ENCODE data around the gene SASH1. TPM values are rescaled to one million over a fixed set of nuclear protein-coding genes. Genes with fewer than 3 reads are reported as not detected.

SASH1 gene
- total RNA-seq, 1 donor from 2014 or later, result 0.41 TPM

DNA sequence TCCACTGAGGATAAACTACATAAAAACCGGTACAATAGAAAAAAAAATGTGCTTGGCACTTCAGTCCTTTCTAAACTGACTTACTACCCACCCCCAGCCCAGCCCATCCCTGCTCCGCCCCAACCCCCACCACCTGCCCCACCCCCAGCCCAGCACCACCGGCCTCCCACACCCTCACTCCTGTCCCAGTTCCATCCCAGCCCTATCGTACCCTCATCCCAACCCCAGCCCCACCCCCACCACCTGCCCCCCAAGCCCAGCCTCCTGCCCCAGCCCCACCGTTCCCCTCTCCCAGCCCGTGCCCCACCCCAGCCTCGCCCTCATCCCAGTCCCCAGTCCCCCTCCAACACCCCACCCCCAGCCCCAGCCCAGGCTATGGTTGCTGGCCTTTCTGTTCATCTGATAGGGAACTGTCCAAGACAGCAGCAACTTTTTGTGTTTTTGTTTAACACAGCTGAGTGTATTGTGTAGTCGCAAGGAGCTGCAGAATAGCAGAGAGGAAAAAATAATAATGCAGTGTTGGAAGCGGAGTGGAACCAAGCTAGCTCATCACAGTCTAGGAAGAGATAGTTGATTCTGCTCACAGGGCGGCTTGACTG, 61.9 kb downstream of the SASH1 start:
- intact Hi-C loops (cut with micrococcal nuclease), result no loop called here

DNA sequence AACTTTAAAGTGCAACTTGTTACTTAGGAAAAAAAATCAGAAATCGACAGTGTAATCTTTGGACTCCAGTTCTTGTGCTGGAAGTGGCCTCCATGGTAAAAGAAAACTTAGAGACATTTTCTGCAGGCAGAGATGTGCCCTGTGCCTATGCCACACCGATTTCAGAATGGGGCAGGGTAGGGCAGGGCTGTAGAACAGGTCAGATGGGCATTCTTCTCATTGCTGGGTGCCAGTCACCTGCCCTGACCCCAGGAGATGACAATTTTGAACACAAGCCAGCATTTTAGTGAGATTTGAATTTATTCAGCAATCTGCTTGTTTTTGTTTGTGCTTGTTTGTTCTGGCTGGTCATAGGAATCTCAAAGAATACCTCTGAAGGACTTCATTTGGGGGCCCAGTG, 63.3 kb downstream of the SASH1 start:
- intact Hi-C loops (cut with micrococcal nuclease), result no loop called here

DNA sequence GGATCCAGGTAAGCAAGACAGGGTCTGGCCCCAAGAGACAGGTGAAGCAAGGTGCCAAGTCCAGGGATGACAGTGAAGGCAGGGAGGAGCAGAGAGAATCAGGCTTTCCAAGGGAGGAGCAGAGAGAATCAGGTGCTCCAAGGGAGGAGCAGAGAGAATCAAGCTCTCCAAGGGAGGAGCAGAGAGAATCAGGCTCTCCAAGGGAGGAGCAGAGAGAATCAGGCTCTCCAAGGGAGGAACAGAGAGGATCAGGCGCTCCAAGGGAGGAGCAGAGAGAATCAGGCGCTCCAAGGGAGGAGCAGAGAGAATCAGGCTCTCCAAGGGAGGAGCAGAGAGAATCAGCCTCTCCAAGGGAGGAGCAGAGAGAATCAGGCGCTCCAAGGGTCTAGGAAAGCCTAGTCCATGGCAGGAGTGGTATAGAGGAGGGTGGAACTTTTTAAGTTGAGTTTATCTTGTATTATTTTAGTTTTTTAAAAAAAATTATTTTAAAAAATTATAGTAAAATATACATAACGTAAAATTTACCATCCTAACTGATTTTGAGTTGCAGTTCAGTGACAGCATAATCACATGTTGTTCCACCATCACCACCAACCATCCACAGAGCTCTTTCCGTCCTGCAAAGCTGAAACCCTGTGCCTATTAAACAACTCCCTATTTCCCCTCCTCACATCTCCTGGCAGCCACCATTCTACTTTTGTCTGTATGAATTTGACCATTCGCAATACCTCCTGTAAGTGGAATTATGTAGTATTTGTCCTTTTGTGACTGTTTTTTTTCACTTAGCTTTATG, 64.1 kb downstream of the SASH1 start:
- intact Hi-C loops (cut with micrococcal nuclease), result no loop called here

DNA sequence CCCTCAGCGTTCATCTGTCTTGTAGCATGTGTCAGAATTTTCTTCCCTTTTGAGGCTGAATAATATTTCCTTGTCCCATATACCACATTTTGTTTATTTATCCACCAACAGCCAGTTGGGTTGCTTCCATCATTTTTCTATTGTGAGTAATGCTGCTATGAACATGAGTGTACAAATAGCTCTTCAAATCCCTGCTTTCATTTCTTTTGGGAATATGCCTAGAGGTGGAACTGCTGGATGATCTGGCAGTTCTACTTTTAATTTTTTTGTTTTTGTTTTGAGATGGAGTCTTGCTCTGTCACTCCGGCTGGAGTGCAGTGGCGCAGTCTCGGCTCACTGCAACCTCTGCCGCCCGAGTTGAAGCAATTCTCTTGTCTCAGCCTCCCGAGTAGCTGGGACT, 64.7 kb downstream of the SASH1 start:
- intact Hi-C loops (cut with micrococcal nuclease), result no loop called here

DNA sequence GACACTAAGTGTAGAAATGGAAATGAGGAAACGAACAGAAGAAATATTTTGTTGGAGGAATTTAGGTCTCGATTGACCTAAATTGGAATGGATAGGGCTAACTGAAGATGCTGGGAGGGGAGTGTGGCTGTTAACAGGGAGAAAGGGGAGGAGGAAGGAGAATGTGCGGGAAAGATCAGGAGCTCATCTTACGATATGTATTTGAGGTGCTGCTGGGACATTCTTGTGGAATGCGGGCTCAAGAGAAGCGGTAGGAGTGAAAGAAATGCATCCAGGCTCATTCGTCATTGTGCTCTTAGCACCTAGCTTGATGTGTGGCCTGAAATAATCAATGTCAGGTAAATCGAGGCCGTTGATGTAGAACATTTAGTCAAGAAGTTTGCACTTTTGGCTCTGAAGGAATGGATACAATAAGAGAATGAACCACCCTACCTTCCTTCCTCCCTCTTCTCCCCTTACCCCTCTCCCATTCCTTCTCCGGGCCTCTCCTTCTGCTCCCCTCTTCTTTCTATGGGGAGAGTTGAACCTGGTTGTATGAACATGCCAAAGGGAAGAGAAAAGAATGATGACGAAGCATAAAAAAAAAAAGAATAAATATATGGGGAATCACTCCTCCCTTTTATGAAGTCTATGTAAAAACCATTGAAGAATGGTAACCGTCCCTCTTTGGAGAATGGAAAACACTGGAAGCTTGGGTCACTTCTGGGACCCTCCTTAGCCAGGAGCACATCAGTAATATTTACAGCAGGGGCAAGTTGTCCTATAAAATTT, 70.9 kb downstream of the SASH1 start:
- intact Hi-C loops (cut with micrococcal nuclease), result no loop called here

DNA sequence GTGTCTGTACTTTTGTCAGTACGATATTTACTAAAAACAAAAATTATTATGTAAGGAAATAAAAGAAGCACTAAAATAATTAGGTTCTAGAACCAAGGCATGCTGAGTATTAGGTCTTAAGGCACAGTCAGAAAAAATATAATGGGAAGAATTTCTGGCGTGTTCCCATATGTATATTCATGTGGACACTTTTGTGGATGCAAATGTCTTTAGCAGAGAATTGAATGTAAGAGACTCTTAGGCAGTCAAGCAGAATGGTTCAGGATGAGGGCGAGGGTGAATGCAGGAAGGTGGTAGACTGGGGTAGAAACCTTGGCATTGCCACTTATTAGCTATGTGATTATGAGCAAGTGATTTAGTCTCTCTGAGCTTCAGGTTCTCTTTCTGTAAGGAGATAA, 71.5 kb downstream of the SASH1 start:
- intact Hi-C loops (cut with micrococcal nuclease), result no loop called here

DNA sequence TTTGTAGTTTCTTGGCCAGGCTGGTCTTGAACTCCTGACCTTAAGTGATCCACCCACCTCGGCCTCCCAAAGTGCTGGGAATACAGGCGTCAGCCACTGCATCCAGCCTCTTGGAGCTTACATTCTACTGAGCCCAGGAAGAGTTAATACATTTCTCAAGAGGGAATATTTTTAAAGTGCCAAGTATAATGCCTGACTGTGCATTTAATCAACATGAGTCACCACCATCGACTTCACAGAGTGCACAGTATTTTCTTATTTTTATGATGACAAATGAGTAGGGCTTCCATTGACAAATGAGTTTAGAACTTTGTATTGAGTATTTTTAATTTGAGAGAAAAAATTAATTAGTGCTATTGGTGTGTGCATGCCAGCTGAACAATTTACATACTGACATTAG, 72.2 kb downstream of the SASH1 start:
- intact Hi-C loops (cut with micrococcal nuclease), result no loop called here

DNA sequence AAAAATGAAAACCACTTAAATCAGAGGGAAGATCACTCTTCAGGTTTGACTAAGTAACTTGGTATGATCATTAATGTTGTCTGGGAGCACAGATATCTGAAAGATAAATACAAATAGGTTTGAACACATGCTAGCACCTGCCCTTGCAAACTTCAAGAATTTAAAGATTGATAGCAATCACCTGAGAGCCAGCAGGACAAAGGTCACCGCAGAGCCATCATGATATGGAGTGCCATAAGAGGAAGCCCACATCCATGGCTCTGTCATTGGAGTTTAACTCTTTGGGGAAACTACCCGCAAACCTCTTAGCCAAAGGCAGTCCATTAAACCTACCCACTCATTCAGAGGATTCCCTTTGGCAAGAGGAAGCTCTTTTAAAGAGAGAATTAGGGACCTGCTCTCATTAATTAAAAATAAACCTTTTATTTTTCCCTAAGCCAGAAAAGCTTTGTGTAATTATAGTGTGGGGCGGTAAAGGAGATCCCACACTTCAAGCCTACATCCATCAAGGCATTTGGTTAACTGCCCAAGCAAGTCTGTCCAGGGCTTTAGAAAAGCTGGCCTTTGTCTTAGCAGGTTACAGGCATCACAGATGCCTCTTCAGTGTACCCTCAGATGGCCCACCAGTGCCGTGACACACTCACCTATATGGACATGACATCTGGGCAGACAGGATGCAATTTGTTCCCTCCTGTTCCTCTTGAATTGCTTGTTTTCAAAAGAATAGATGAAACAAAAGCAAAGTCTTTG, 73.0 kb downstream of the SASH1 start:
- intact Hi-C loops (cut with micrococcal nuclease), result no loop called here

DNA sequence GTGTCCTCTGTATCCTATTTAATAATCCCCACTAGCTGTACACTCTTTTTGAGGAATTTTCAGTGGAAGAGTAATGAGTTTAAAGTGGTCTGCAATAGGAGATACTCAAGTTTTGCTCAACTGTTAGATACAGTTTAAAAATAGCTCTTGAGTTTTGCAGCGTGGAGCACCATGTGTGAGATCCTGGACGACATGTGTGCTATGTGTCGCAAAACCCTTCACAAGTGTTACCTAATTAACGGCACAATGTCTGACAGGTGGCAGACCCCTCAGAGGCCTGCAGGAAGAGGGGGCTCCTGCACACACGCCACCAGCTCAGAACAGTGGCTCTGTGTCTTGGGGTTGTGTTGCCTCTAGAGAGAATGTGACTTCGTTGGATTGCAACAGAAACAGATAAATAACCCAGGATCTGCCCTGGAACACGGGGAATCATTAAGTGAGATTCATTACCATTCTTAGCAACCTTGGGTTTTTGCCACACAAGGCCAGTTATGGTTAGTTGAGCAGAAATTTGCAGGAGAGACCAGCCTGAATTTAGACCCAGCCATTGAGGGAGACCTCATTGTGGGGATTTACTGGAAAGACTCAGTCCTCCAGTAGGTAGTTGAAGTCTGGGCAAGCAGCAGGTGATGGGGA, 73.8 kb downstream of the SASH1 start:
- intact Hi-C loops (cut with micrococcal nuclease), result no loop called here

DNA sequence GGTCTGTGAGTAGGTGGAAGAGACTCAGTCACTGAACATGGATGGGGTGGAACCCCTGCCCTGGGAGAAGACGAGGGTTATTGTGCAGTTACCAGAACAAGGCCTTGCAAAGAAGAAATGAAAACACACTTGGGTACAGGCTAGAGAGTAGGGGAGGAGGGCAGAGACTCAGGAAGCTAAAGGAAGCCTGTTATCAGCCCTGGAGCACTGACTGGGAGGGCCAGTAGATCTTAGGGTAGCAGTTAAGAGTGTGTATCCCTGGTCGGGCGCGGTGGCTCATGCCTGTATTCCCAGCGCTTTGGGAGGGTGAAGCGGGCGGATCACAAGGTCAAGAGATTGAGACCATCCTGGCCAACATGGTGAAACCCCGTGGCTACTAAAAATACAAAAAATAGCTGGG, 74.4 kb downstream of the SASH1 start:
- intact Hi-C loops (cut with micrococcal nuclease), result no loop called here

DNA sequence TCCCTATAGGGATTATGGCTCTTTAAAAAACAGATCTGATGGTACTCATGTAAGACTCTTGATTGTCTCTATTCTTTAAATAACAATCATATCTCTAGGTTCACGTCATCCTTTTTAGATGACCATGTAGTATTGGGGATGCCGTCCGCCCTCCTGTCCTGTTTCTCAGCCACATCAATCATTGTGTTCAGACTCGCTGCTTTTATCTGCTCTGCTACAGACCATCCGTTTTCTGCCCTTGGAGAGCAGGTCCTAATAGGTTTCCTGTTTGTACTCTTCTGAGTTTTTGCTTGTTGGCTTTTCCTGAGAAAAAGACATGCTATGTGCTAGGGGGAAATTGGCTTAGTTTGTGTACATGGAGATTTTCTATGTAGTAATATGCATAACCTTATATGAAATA, 76.8 kb downstream of the SASH1 start:
- intact Hi-C loops (cut with micrococcal nuclease), result no loop called here

DNA sequence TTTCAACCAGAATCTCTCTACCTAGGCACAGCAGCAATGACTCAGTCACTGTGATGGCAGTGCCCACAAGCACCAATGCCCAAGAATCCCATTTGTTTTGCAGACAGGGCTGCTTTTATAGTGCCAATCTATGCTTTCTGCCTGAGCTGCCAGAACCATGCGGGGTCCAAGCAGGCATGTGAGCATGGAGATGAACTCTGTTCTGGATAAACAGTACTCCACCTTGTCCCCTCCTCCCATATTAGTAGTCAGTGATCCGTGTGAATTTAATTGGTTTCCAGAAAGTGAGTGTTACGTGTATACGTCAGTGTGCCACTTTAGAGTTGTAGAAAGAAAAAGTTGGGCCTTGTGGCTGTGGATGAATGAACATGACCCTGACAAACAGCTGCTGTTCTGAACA, 79.4 kb downstream of the SASH1 start:
- intact Hi-C loops (cut with micrococcal nuclease), result no loop called here

DNA sequence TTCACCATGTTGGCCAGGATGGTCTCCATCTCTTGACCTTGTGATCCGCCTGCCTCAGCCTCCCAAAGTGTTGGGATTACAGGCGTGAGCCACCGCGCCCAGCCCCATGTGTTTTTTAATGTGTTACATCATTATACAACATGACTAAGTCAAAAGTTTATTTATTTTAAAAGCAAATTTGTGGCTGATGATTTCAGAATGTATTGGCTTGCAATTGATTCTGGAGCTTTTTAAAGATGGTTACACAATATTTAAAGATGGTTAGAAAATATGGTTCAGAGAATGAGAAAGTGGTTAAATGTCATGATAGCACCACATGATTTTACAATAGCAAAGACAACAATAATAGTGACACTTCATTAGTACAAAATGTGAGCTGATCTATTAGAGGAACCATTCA, 80.5 kb downstream of the SASH1 start:
- intact Hi-C loops (cut with micrococcal nuclease), result no loop called here

DNA sequence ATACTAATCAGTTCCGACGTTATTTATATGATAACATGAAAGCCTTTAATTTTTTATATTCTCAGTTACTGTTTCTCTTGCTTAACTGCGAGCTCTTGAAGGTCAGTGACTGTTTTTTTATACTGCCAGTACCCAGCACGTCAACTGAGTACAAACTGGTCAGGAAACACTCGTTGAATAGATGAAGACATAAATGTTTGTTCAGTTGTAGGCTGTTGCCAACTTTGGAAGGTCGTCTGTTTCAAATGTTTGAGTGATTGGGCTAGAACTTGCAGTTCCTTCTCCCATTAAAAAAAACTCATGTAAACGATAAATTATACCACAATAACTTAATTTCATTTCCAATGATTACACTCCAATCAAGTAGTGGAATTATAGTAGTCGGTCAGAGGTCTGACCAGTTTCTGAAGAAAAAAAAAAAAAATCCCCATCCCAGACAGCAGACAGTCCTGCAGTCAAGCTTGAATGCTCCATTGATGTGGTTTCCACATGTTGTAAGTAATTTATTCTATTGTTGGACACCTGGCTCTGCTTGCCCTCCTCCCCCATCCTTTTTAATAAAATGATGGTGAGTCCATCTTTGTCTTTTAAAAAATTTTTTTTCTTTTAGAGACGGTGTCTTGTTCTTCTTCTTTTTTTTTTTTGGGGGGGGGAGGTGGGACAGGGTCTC, 81.1 kb downstream of the SASH1 start:
- intact Hi-C loops (cut with micrococcal nuclease), result no loop called here

DNA sequence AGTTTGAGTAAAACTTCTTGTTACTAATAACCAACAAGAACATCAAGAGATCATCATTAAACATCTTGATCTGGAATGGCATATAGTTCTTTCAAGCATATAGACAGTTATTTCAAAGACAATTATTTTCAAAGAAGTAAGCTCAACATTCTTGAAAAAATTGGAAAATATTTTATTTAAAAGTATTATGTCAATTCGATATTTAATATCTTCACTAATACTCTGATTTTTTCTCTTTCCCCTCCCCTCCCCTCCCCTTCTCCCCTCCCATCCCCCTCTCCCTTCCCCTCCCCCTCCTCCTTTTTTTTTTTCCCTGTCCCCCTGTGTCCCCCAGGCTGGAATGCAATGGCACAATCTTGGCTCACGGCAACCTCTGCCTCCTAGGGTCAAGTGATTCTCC, 82.8 kb downstream of the SASH1 start:
- intact Hi-C loops (cut with micrococcal nuclease), result no loop called here

DNA sequence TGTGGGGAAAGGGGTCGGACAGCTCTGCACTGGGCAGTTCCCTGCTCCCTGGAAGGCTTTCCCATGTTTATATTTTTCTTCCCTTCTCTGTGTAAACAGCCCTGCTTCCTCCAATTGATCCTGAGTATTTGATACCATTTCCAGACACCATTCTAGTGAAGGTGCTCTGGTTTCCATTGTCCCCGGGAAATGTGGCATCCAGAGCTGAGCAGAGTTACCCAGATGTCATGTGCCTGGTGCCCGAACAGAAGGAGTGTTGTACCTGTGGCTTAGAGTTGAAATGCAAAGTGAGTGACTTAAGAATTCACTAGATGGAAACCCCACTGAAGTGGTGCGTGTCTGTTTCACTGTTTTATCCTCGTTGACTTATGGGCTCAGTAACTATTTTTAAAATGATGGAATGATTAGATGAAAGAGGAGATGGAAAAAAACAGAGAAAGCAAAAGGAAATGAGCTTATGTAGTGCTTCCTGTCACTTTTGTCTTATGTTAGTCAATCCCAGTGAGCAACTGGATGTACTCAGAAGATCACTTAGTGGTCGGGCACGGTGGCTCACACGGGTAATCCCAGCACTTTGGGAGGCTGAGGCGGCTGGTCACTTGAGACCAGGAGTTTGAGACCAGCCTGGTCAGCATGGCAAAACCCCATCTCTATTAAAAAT, 83.8 kb downstream of the SASH1 start:
- intact Hi-C loops (cut with micrococcal nuclease), result no loop called here

DNA sequence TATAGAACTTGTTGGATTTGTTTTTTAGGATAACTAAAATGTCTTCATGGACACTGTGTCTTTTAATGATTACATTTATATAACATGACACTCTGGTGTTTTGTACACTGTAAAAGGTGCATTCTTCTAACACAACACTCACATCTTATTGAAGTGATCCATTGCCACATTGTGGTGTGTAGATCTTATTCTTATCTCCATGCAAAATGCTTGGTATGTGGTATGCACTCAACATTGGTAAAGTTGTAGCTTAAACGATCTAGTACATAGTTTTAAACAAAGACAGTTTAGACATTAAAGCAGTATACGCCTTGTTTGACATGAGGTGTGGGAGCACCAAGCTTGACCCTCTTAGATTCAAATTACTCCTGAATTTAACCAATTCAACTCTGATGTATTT, 84.7 kb downstream of the SASH1 start:
- intact Hi-C loops (cut with micrococcal nuclease), result no loop called here

DNA sequence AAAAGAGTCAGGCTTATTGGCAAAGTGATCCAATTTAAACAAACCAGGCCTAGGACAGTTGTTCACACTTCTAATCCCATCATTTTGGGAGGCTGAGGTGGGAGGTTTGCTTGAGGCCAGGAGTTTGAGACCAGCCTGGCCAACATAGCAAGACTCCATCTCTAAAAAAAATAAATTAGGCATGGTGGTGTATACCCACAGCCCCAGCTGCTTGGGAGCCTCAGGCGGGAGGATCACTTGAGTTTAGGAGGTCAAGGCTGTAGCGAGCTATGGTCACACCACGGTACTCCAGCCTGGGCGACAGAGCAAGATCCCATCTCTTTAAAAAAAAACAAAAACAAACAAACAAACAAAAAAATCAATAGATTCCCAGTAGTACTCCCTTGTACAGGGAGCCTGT, 86.8 kb downstream of the SASH1 start:
- intact Hi-C loops (cut with micrococcal nuclease), result no loop called here

DNA sequence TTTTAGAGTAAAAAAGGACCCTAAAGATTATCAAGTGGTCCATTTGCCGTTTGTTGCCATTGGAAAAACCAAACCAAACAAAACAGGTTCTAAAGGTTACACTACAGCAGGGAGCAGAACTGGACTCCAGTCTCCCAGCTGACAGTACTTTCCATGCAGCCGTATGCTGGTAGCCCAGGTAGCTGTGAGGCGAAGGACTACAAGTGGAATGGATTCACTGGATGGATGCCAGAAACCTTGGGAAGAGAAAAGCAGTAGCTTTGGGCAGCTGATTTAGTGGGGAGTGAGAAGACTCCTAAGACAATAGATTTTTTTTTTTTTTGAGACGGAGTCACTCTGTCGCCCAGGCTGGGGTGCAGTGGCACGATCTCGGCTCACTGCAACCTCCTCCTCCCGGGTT, 88.3 kb downstream of the SASH1 start:
- intact Hi-C loops (cut with micrococcal nuclease), result no loop called here

DNA sequence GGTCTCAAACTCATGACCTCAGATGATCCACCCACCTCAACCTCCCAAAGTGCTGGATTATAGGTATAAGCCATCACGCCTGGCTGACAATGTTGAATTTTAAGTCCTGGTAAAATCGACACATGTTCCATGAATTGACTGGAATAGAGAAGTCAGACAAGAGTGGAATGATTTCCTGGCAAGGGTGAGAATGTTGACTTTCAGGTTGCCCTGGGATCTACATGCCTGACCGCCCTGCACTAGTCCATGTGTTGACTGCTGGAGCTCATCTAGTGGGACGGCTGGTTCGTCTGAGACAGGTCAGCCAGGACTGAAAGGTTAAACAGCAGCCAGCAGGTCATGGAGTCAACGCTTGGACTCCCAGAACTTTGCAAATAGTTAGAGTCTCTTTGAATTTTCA, 88.8 kb downstream of the SASH1 start:
- intact Hi-C loops (cut with micrococcal nuclease), result no loop called here
